Kidney tubule cell (primary cell): Measurements from ENCODE around the gene NETO2.
A peak's percentile ranks its signal among the peaks of the same experiment; 100 is the strongest.
"Not testable (repeated sequence)": the region's sequence is repeated elsewhere in the genome, so short reads cannot be mapped to it uniquely, and the experiment has no call there.

Source experiments
- DNase-seq: peaks from one replicate; pipeline ENCODE4 v3.0.0-alpha.2; 2018; ENCODE audit warnings: low spot score

The NETO2 gene, protein sequence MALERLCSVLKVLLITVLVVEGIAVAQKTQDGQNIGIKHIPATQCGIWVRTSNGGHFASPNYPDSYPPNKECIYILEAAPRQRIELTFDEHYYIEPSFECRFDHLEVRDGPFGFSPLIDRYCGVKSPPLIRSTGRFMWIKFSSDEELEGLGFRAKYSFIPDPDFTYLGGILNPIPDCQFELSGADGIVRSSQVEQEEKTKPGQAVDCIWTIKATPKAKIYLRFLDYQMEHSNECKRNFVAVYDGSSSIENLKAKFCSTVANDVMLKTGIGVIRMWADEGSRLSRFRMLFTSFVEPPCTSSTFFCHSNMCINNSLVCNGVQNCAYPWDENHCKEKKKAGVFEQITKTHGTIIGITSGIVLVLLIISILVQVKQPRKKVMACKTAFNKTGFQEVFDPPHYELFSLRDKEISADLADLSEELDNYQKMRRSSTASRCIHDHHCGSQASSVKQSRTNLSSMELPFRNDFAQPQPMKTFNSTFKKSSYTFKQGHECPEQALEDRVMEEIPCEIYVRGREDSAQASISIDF

DNA sequence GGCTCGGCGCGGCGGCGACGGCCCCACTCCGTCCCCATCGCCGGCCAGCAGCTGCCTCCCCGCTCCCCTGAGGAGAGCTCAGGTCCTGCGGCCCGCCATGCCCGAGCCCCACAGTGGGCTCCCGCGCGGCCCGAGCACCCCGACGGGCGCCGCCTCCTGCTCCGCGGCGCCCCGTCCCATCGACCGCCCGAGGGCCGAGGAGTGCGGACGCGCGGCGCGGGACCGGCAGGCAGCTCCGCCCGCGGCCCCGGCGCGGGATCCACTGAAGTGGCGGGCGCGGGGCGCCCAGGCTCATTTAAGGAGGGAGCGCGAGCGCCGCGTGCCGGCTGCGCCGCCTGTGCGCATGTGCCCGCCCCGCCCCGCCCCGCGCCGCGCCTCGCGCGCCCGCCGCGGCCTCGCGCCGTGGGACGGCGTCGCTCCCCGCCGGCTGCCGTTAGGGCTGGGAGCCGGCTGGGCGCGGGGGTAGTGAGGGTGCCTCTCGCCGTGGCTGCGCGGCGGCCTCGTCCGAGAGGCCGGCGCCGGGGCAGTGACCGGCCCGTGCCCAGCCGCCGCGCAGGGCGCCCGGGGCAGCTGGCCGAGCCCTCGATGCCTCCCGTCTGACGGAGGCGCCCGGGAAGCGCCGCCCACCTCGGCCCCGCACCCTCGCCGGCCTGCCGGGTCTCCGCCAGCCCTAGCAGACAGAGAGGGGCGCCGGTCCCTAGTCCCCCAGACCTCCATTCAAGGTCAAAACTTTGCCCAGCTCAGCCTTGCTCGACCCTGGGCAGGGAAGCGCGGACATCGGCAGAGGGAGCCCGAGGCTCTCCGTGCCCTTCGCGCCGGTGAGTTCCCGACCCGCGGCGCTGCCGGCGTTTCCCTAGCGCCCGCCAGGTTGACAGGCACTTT is at the start of gene NETO2:
TSS of gene NETO2 (minus strand) at position 269 of the 882 bp plus-strand sequence. CDS start 333 bp downstream, outside the sequence.
- peak; percentile 63 for DNase-seq

GRCh38 chr16:47182318-47182717 is 38.6 kb upstream of the NETO2 start:
- no peak for DNase-seq

- not testable (repeated sequence) for DNase-seq
Observed at GRCh38 chr16:47181066-47181465, 37.3 kb upstream of the NETO2 start.

GRCh38 chr16:47180073-47180472 is 36.3 kb upstream of the NETO2 start:
- no peak for DNase-seq

GRCh38 chr16:47175152-47175551 is 31.4 kb upstream of the NETO2 start:
- no peak for DNase-seq

GRCh38 chr16:47162670-47163420 is 19.1 kb upstream of the NETO2 start:
- DNase-seq, result no peak

DNA sequence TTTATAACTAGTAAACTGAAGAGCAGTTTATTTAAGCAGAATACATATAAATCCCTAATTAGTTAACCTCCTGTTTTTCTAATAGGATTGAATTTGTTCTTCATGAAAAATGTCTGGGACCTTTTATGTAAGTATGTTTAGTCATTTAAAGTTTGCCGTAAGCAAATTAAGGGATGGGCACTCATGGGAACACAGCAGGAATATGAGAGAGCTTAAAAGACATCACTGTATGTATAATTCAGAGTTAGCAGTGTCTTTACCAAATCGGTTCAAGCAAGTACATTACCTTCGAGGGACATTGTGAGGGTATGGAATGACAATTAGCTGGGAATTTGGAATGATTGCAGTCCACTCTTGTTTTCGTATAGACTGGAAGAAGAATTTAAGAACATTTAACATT is 17.7 kb upstream of the NETO2 start:
- DNase-seq, result no peak

DNA sequence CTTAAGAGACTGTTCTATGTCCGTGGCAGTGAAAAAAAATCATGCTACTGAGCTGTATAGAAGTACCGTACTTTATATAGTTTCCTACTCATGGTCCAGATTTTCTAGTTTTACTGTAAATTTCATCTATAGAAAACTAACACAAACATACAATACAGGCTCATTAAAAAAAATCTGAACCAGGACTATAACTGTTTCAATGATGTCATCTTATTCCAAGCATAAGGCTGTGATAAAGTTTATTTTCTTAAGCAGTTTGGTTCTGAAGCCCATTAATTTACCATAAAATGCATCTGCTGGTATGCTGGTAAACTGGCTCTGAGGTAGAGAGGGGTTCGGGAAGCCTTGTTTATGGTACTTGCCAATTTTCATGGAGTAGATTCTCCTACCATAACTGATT is 16.7 kb upstream of the NETO2 start:
- DNase-seq, result no peak

GRCh38 chr16:47158992-47159391 is 15.2 kb upstream of the NETO2 start:
- DNase-seq, result no peak

DNA sequence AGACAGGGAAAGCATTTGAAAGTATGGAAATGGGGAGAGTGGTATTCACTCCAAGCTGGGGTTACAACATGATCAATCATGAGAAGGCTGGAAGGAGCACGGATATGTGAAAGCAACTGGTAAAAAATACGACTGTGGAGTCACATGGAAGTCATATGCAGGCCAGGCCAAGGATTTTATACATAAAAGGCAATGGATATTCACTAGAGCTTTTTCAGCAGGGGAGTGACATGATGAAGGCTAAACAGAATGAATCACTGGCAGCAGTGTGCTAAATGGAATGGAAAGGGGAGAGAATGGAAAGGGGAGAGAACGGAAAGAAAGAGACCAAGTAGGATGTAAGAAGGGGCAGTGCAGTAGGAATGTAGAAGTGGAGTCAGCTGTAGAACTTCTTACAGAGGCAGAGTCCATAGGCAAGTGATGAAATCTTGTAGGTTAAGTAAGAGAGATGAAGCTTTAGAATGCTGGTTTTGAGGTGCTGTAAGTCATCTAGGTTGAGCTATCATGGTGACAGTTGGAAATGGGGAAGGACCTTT is 13.0 kb upstream of the NETO2 start:
- no peak for DNase-seq

- not testable (repeated sequence) for DNase-seq
Observed at GRCh38 chr16:47152501-47152900, 8.8 kb upstream of the NETO2 start.

GRCh38 chr16:47150067-47150466 is 6.3 kb upstream of the NETO2 start:
- DNase-seq, result no peak

GRCh38 chr16:47144559-47144877 is 773 bp upstream of the NETO2 start:
- DNase-seq, result no peak

GRCh38 chr16:47142821-47143676 is 696 bp downstream of the NETO2 start:
- peak; percentile 74 for DNase-seq

- DNase-seq, result peak; percentile 21
Observed at GRCh38 chr16:47142486-47142820, 1.3 kb downstream of the NETO2 start.

DNA sequence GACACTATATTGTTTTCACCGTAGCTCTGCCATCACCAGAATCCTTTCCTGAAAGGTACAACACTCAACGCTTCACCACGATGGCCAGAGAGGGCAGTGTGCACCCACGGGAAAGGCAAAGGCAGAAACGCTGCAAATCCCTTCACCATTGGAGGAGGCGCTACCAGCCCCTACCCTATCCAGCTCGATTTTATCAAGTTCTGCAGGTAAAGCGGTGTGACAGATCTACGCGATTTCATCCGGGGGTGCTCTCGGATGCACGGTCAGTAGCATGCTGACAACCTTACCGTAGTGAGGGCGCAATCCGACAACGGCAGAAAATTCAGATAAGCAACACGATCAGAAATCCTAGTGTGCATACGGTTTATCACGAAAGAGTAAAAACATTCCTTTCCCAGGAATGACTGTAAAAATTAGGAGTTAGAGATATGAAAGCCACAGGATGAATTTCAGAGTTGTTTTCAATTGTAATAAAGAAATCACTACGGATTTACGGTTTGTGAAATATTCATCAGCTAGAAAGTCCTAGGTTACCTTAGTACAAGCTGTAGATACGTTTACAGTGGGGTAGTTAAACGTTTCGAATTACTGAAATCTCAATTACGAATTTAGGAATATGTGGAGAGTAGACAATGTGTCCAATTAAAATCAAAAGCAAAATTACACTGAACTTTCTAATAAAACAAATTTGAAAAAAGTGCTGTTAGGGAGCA is 1.8 kb downstream of the NETO2 start:
- DNase-seq, result peak; percentile 89

GRCh38 chr16:47140686-47141085 is 3.1 kb downstream of the NETO2 start:
- DNase-seq, result no peak

GRCh38 chr16:47139561-47140185 is 4.1 kb downstream of the NETO2 start:
- peak; percentile 47 for DNase-seq

DNA sequence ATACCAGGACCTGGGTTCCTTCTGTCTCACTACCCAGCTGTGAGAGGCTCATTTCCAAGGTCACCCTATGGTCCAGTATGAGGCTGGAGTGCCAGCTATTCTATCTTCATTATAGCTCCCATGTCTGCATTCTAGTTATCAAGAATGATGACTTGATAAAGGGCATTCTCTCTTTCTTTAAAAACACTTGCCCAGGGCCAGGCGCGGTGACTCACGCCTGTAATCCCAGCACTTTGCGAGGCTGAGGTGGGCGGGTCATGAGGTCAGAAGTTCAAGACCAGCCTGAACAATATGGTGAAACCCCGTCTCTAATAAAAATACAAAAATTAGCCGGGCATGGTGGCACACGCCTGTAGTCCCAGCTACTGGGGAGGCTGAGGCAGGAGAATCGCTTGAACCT is 5.8 kb downstream of the NETO2 start:
- not testable (repeated sequence) for DNase-seq
